GM13976 (cell line): ENCODE measurements around the gene GJD3.

Source experiments
- DNase-seq: peaks from one replicate; pipeline ENCODE4 v3.0.0; 2012; ENCODE audit warnings: low spot score
- CTCF ChIP-seq: IDR thresholded peaks from 2 replicates; pipeline ENCODE4 v1.5.1; 2012; ENCODE audit warnings: borderline replicate concordance, mild to moderate bottlenecking; ENCODE audit not compliant: insufficient read depth; ENCODE audit errors: extremely low read depth, missing control alignments, control extremely low read depth
- in situ Hi-C: fragments of 300-500 bp; cut with MboI; formaldehyde crosslinking; loops from one replicate; pipeline ENCODE4 v1.12.0; 2022; ENCODE audit warnings: low sequenced_read_pairs, mixed read lengths, inconsistent platforms; ENCODE audit not compliant: unreplicated experiment

GJD3 gene

GRCh38 chr17:40366861-40367518, 2.5 kb upstream of the GJD3 start:
- no peak for TF ChIP-seq CTCF
- no peak for DNase-seq
- in situ Hi-C loops: no loop called here

- in situ Hi-C loops: no loop called here
- no peak for TF ChIP-seq CTCF
- peak; percentile 17 for DNase-seq
Observed at GRCh38 chr17:40366076-40366860, 1.7 kb upstream of the GJD3 start.

- DNase-seq: no peak
- in situ Hi-C loops: loop anchor here (5.0 kb wide), 1 partner anchor 167 kb away; no protein-coding TSS in a partner anchor
- no peak for TF ChIP-seq CTCF
Observed at GRCh38 chr17:40364906-40365305, 369 bp upstream of the GJD3 start.

- peak; percentile 13 for TF ChIP-seq CTCF
- in situ Hi-C loops: loop anchor here (5.0 kb wide), 1 partner anchor 169 kb away; no protein-coding TSS in a partner anchor
- no peak for DNase-seq
Observed at GRCh38 chr17:40363111-40363827, 1.3 kb downstream of the GJD3 start.

- peak; percentile 83 for TF ChIP-seq CTCF
- in situ Hi-C loops: loop anchor here (5.0 kb wide), 1 partner anchor 170 kb away; no protein-coding TSS in a partner anchor
Observed at GRCh38 chr17:40362696-40363110, 1.8 kb downstream of the GJD3 start.

More at GRCh38 chr17:40362696-40363110, 1.8 kb downstream of the GJD3 start:
- peak; percentile 93 for DNase-seq
